Progenitor cell of endocrine pancreas (in vitro differentiated cells): ENCODE results near the gene PRAMEF10. TPM values are rescaled to one million over a fixed set of nuclear protein-coding genes. Genes with fewer than 3 reads are reported as not detected.
"Not testable (repeated sequence)": the region's sequence is repeated elsewhere in the genome, so short reads cannot be mapped to it uniquely, and the experiment has no call there.

Source experiments
- DNase-seq: peaks from one replicate; pipeline ENCODE4 v3.0.0; 2021; ENCODE audit warnings: low spot score; ENCODE audit not compliant: unreplicated experiment
- H3K27ac Mint-ChIP-seq: 2 replicates; pipeline ENCODE4 v1.8.0; 2021; ENCODE audit warnings: mild to moderate bottlenecking, moderate library complexity, mixed read lengths
- H3K27me3 Mint-ChIP-seq: 2 replicates; pipeline ENCODE4 v1.8.0; 2021; ENCODE audit warnings: mixed read lengths
- H3K36me3 Mint-ChIP-seq: 2 replicates; pipeline ENCODE4 v1.8.0; 2022; ENCODE audit warnings: mixed read lengths; ENCODE audit not compliant: insufficient read depth
- H3K4me1 Mint-ChIP-seq: 2 replicates; pipeline ENCODE4 v1.8.0; 2021; ENCODE audit warnings: low read depth, mixed read lengths
- H3K4me3 Mint-ChIP-seq: 2 replicates; pipeline ENCODE4 v1.8.0; 2021; ENCODE audit warnings: low read depth, mild to moderate bottlenecking, moderate library complexity, mixed read lengths
- H3K9me3 Mint-ChIP-seq: 2 replicates; pipeline ENCODE4 v1.8.0; 2021; ENCODE audit warnings: low read depth, mixed read lengths
- long read RNA-seq: library from polyadenylated mRNA; unstranded; transcript quantifications from one replicate; pipeline ENCODE4 v2.0.0, GENCODE V29; 2020
- total RNA-seq: library from RNA; stranded (reverse); gene quantifications from 2 replicates; pipeline ENCODE4 v1.2.1, GENCODE V29; 2021

The PRAMEF10 gene, protein sequence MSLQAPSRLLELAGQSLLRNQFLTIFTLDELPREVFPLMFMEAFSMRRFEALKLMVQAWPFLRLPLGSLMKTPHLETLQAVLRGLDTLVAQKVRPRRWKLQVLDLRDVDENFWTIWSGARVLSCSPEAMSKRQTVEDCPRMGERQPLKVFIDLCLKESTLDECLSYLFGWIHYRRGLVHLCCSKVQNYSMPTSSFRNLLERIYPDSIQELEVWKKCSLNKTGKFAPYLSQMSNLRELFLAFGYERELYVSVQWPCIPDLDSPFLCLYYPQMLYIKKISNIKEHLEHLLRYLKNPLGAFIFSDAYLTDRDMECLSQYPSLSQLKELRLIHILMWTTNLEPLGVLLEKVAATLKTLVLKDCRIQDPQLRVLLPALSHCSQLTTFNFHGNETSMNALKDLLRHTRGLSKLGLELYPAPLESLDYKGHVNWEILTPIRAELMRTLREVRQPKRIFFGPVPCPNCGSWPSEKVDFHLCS
- total RNA-seq = not detected in 2 replicates
- long read RNA-seq = 0 reads

GRCh38 chr1:12898170-12898569, at the start of gene PRAMEF10:
Gene PRAMEF10 (minus strand): TSS chr1:12898270. CDS start chr1:12895847, 2,423 bp downstream.
- H3K27ac Mint-ChIP-seq, H3K36me3 Mint-ChIP-seq, H3K4me1 Mint-ChIP-seq: not testable (repeated sequence)

DNA sequence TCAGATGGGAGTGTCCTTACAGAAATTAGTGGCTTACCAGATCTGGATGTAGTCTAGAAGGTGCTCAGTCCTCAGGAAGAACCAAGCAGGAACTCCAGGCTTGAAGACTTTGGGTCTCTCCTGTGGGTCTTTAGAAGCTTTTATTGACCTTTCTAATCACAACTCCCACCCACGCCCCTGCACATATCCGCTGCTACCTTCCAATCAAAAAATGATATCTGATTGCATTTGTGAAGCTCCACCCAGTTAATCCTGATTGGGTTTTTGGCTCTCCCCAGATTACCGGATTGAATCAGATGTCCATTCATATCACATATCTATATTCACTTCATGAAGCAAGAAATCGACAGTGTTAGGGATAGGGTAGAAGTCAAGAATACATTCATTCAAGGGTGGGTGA, 49.4 kb upstream of the PRAMEF10 start, which contains the start of gene PRAMEF6:
PRAMEF6 (minus strand) TSS at position 101 of the 400 bp plus-strand sequence. CDS start 5,062 bp downstream, outside the sequence.
- H3K9me3 Mint-ChIP-seq, H3K4me3 Mint-ChIP-seq, H3K27ac Mint-ChIP-seq, DNase-seq, H3K27me3 Mint-ChIP-seq, H3K36me3 Mint-ChIP-seq, H3K4me1 Mint-ChIP-seq: not testable (repeated sequence)

More at GRCh38 chr1:12898170-12898569, at the start of gene PRAMEF10:
- DNase-seq, H3K27me3 Mint-ChIP-seq, H3K9me3 Mint-ChIP-seq, H3K4me3 Mint-ChIP-seq: not testable (repeated sequence)

- H3K27ac Mint-ChIP-seq, H3K9me3 Mint-ChIP-seq, DNase-seq: not testable (repeated sequence)
Observed at GRCh38 chr1:12924368-12924767, 26.3 kb upstream of the PRAMEF10 start.

GRCh38 chr1:12921749-12922148, 23.7 kb upstream of the PRAMEF10 start:
- not testable (repeated sequence) for DNase-seq, H3K4me1 Mint-ChIP-seq, H3K27me3 Mint-ChIP-seq, H3K4me3 Mint-ChIP-seq, H3K36me3 Mint-ChIP-seq, H3K9me3 Mint-ChIP-seq, H3K27ac Mint-ChIP-seq

More at GRCh38 chr1:12924368-12924767, 26.3 kb upstream of the PRAMEF10 start:
- not testable (repeated sequence) for H3K36me3 Mint-ChIP-seq, H3K4me3 Mint-ChIP-seq, H3K4me1 Mint-ChIP-seq, H3K27me3 Mint-ChIP-seq

GRCh38 chr1:12916310-12916709, 18.2 kb upstream of the PRAMEF10 start, which contains the start of gene PRAMEF7:
Gene PRAMEF7 (plus strand): TSS chr1:12916610. CDS start chr1:12917693, 1,083 bp downstream.
- not testable (repeated sequence) for H3K36me3 Mint-ChIP-seq, H3K27me3 Mint-ChIP-seq, H3K9me3 Mint-ChIP-seq, H3K4me3 Mint-ChIP-seq, H3K27ac Mint-ChIP-seq, DNase-seq, H3K4me1 Mint-ChIP-seq

GRCh38 chr1:12903793-12904572, 5.9 kb upstream of the PRAMEF10 start:
- DNase-seq, H3K27me3 Mint-ChIP-seq, H3K4me1 Mint-ChIP-seq, H3K4me3 Mint-ChIP-seq, H3K36me3 Mint-ChIP-seq, H3K27ac Mint-ChIP-seq, H3K9me3 Mint-ChIP-seq: not testable (repeated sequence)

DNA sequence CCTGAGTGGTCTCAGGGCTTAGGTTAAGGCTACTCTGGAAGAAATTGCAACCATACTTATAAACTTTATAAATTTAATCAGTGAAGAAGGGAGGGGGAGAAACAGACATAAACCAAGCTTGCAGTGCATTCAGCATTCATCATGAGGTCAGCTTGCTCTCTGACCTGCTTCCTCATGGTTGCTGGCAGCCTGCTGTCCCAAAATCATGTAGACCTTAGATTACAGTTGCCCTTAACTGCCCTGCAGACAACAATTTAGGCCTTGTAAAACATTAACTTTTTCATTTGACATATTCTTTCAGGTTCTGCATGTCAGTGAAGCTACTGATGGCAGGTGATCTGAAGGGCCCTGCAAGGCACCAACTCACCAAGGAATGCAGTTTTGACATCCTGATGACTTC, 1.1 kb upstream of the PRAMEF10 start:
- not testable (repeated sequence) for H3K36me3 Mint-ChIP-seq, H3K27me3 Mint-ChIP-seq, H3K4me3 Mint-ChIP-seq, H3K9me3 Mint-ChIP-seq, H3K4me1 Mint-ChIP-seq, H3K27ac Mint-ChIP-seq, DNase-seq

GRCh38 chr1:12886101-12886500, 12.0 kb downstream of the PRAMEF10 start, which contains the start of gene PRAMEF4:
Gene PRAMEF4 (minus strand): TSS chr1:12886201. CDS start chr1:12883394, 2,807 bp downstream.
- not testable (repeated sequence) for H3K4me1 Mint-ChIP-seq, H3K4me3 Mint-ChIP-seq, H3K36me3 Mint-ChIP-seq, H3K9me3 Mint-ChIP-seq, DNase-seq, H3K27me3 Mint-ChIP-seq, H3K27ac Mint-ChIP-seq

GRCh38 chr1:12878453-12878852, 19.6 kb downstream of the PRAMEF10 start:
- DNase-seq, H3K36me3 Mint-ChIP-seq, H3K4me1 Mint-ChIP-seq, H3K4me3 Mint-ChIP-seq, H3K27ac Mint-ChIP-seq, H3K27me3 Mint-ChIP-seq, H3K9me3 Mint-ChIP-seq: not testable (repeated sequence)

DNA sequence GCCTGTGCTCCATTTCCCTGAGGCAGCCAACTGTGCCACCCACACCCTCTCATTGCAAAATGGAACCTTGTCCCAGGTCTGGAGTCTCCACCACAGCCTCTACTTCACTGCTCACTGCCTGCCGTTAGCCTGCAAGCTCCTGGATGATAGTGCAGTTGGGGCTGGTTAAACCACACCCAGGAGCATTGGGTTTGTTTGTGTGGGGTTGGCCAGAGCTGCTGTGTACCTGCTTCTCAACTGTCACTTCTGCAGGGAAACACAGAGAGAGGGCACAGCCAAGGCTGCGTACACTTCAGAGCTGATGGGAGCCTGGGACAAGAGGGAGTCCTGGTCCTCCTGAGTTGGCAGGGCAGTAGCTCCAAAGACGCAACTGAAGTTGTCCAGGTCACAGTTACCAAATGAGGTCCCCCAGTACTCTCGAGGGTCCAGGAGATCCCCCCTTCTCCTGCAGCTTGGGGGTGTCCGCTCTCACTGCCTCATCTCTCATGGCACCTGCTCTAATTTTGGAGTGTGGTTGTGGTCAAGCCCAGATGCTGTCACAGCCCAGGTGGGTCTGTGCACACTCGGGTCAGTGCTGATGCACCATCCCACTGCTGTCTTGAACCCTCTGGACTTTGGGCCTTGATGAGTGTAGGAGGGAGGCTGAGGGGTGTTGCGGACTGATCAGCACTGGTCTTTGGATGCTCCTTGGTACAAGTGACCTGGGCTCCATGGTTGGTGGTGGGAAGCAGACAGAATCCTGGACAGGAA, 34.8 kb downstream of the PRAMEF10 start:
- H3K9me3 Mint-ChIP-seq = peaks cover 14% of the 10 kb centered on the region
- not testable (repeated sequence) for H3K4me3 Mint-ChIP-seq, DNase-seq, H3K36me3 Mint-ChIP-seq, H3K27me3 Mint-ChIP-seq, H3K4me1 Mint-ChIP-seq, H3K27ac Mint-ChIP-seq

GRCh38 chr1:12856786-12857185, 41.3 kb downstream of the PRAMEF10 start, which contains the start of gene PRAMEF2:
Gene PRAMEF2 (plus strand): TSS chr1:12857086. CDS start chr1:12859010, 1,924 bp downstream.
- H3K4me3 Mint-ChIP-seq, H3K36me3 Mint-ChIP-seq, H3K27me3 Mint-ChIP-seq, H3K27ac Mint-ChIP-seq, DNase-seq, H3K4me1 Mint-ChIP-seq: not testable (repeated sequence)
- peaks cover 19% of the 10 kb centered on the region for H3K9me3 Mint-ChIP-seq
